ENCODE results near the gene GADD45GIP1.

The GADD45GIP1 gene

DNA sequence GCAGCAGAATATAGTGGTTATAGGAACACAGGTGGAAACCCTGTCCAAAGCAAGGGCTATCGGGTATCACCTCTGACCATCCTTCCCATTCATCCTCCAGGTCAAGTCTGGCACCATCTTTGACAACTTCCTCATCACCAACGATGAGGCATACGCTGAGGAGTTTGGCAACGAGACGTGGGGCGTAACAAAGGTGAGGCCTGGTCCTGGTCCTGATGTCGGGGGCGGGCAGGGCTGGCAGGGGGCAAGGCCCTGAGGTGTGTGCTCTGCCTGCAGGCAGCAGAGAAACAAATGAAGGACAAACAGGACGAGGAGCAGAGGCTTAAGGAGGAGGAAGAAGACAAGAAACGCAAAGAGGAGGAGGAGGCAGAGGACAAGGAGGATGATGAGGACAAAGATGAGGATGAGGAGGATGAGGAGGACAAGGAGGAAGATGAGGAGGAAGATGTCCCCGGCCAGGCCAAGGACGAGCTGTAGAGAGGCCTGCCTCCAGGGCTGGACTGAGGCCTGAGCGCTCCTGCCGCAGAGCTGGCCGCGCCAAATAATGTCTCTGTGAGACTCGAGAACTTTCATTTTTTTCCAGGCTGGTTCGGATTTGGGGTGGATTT is 13.5 kb downstream of the GADD45GIP1 start:
- no peak overlapping the region for H3K4me3 ChIP-seq (ENCODE audit: low read length)
- no peak for DNase-seq (ENCODE audit: low read depth)
- TF ChIP-seq, protein P1, sequence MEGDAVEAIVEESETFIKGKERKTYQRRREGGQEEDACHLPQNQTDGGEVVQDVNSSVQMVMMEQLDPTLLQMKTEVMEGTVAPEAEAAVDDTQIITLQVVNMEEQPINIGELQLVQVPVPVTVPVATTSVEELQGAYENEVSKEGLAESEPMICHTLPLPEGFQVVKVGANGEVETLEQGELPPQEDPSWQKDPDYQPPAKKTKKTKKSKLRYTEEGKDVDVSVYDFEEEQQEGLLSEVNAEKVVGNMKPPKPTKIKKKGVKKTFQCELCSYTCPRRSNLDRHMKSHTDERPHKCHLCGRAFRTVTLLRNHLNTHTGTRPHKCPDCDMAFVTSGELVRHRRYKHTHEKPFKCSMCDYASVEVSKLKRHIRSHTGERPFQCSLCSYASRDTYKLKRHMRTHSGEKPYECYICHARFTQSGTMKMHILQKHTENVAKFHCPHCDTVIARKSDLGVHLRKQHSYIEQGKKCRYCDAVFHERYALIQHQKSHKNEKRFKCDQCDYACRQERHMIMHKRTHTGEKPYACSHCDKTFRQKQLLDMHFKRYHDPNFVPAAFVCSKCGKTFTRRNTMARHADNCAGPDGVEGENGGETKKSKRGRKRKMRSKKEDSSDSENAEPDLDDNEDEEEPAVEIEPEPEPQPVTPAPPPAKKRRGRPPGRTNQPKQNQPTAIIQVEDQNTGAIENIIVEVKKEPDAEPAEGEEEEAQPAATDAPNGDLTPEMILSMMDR (conservative IDR thresholded peaks at IDR 0.05; ENCODE audit: low read depth, low read length), result no peak

DNA sequence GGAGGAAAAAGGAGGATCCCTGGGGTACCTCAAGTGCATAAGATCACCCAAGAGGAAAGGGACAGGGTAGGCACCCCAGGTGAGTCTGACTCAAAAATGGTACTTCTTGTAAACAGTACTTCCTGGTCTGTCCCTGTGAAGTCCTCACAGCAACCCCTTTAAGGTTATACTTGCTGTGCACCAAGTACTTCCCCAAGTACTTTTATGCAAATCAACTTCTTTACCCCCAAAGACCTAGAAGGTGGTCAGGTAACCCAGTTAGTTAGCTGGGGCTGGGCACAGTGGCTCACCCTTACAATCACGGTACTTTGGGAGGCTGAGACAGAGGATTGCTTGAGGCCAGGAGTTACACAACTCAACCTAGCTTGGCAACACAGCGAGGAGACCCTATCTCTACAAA is 16.1 kb downstream of the GADD45GIP1 start:
- no peak for DNase-seq (ENCODE audit: low read depth)
- TF ChIP-seq, protein P1 (conservative IDR thresholded peaks at IDR 0.05; ENCODE audit: low read depth, low read length), result no peak
- H3K4me3 ChIP-seq (ENCODE audit: low read length), result peak overlapping the region; percentile 14

DNA sequence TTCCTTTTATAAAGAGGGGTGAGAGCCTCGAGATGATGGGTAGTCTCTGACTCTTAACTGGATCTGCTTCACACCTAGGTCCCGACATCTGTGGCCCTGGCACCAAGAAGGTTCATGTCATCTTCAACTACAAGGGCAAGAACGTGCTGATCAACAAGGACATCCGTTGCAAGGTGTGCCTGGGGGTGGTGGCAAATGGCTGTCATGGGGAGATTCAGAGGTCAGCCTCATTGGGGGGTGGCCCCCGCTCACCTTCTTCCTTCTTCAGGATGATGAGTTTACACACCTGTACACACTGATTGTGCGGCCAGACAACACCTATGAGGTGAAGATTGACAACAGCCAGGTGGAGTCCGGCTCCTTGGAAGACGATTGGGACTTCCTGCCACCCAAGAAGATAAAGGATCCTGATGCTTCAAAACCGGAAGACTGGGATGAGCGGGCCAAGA is 17.0 kb downstream of the GADD45GIP1 start:
- TF ChIP-seq, protein P1 (conservative IDR thresholded peaks at IDR 0.05; ENCODE audit: low read depth, low read length), result no peak
- DNase-seq (ENCODE audit: low read depth), result no peak
- H3K4me3 ChIP-seq (ENCODE audit: low read length), result peak overlapping the region; percentile 84

DNA sequence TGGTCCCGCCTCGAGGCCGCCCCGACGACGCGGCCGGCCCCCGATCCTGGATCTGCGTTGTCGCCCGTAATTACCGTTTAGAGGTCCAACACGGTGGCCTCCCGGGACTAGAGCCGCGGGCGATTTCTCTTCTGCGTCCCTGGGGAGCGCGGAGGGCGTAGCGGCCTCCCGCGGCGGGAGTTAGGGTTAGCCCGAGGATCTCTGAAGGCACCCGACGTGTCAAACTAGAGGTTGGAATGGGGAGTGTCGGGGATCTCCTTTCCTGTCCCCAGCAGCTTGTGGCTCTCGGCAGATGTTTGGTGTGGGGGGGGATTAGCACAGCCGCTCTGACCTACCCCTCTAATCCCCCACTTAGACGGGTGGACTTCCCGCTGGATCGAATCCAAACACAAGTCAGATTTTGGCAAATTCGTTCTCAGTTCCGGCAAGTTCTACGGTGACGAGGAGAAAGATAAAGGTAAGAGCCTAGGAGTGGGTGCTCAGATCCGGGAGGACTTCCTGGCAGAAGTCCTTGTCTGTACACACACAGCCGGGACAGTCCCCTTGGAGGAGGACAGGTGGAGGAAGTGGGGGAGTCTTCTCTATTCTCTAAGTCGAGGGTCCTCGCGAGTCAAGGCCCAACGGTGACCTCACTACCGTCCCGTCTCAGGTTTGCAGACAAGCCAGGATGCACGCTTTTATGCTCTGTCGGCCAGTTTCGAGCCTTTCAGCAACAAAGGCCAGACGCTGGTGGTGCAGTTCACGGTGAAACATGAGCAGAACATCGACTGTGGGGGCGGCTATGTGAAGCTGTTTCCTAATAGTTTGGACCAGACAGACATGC is 18.0 kb downstream of the GADD45GIP1 start:
- peak overlapping the region; percentile 84 for H3K4me3 ChIP-seq (ENCODE audit: low read length)
- no peak for DNase-seq (ENCODE audit: low read depth)
- TF ChIP-seq, protein P1 (conservative IDR thresholded peaks at IDR 0.05; ENCODE audit: low read depth, low read length), result peak; percentile 29

GRCh38 chr19:12937927-12938778 is 18.9 kb downstream of the GADD45GIP1 start, which contains the start of gene CALR:
TSS of gene CALR (plus strand) at chr19:12938609. CDS start at chr19:12938680, 71 bp downstream.
- peak; percentile 96 for DNase-seq (ENCODE audit: low read depth)
- H3K4me3 ChIP-seq (ENCODE audit: low read length), result peak within 1 kb of the TSS; percentile 84

More at GRCh38 chr19:12937927-12938778, 18.9 kb downstream of the GADD45GIP1 start, which contains the start of gene CALR:
- TF ChIP-seq, protein P1 (conservative IDR thresholded peaks at IDR 0.05; ENCODE audit: low read depth, low read length), result no peak
